AG04450 (cell line): ENCODE measurements around the gene BTG2. TPM values are rescaled to one million over a fixed set of nuclear protein-coding genes. Genes with fewer than 3 reads are reported as not detected.

Source experiments
- CTCF ChIA-PET: fragments of 300-600, 350-600 bp; formaldehyde crosslinking; extraction: SDS; loops from one replicate; lab custom pipeline; 2022; ENCODE audit warnings: antibody characterized with exemption, inconsistent platforms; lab: Charles Lee
- POLR2A ChIA-PET: fragments of 350-600 bp; formaldehyde crosslinking; extraction: SDS; loops from one replicate; lab custom pipeline; 2021; ENCODE audit warnings: antibody characterized with exemption, inconsistent platforms; lab: Yijun Ruan, JAX
- DNase-seq: peaks from one replicate; pipeline ENCODE4 v3.0.0-alpha.2; 2011; ENCODE audit warnings: low read depth, low spot score
- H3K27ac ChIP-seq: one replicate; pipeline ENCODE4 v1.5.1; 2012; ENCODE audit warnings: low read depth, low read length, control low read depth
- H3K27me3 ChIP-seq: one replicate; pipeline ENCODE4 v1.6.0; 2012; ENCODE audit warnings: low read length; ENCODE audit not compliant: control insufficient read depth, insufficient read depth
- H3K4me3 ChIP-seq: 2 replicates; pipeline ENCODE4 v1.5.1; 2011; ENCODE audit warnings: mild to moderate bottlenecking, low read depth, low read length, control low read depth
- H3K9me3 ChIP-seq: 2 replicates; pipeline ENCODE4 v1.5.1; 2012; ENCODE audit warnings: low read length; ENCODE audit not compliant: control insufficient read depth, insufficient read depth
- CTCF ChIP-seq: IDR thresholded peaks from 2 replicates; pipeline ENCODE4 v1.5.1; 2011; ENCODE audit warnings: low read depth, low read length, control low read depth, inconsistent platforms
- polyA plus RNA-seq: library from polyadenylated mRNA; depleted of rRNA; stranded (reverse); fragments of >200 nt; gene quantifications from 2 replicates; pipeline ENCODE4 v1.2.3, GENCODE V29; 2011

The BTG2 gene
- polyA plus RNA-seq, 1 experiment = 36.5 TPM

GRCh38 chr1:203290261-203291089, 14.8 kb upstream of the BTG2 start:
- no peak for TF ChIP-seq CTCF
- no peak overlapping the region for H3K27ac ChIP-seq
- DNase-seq = peak; percentile 47
- H3K9me3 ChIP-seq = no peaks in the 10 kb centered on the region
- CTCF ChIA-PET = interaction anchor here (1.3 kb wide), 2 partner anchors 18 to 23 kb away, joined by 4 to 6 read pairs; no protein-coding TSS in a partner anchor
- peaks cover 25% of the 10 kb centered on the region for H3K27me3 ChIP-seq
- POLR2A ChIA-PET = no interaction called here
- H3K4me3 ChIP-seq = peak overlapping the region; percentile 33

GRCh38 chr1:203291201-203292096, 13.9 kb upstream of the BTG2 start:
- TF ChIP-seq CTCF = no peak
- no peak overlapping the region for H3K4me3 ChIP-seq
- H3K9me3 ChIP-seq = no peaks in the 10 kb centered on the region
- ChIA-PET CTCF (interaction anchor here (1.3 kb wide), 2 partner anchors 19 to 24 kb away, joined by 4 to 6 read pairs; no protein-coding TSS in a partner anchor), POLR2A (interaction anchor here (0.6 kb wide), 2 partner anchors 36 to 182 kb away, joined by 3 to 4 read pairs; no protein-coding TSS in a partner anchor)
- DNase-seq = no peak
- peaks cover 19% of the 10 kb centered on the region for H3K27me3 ChIP-seq
- H3K27ac ChIP-seq = no peak overlapping the region

GRCh38 chr1:203295796-203296195, 9.5 kb upstream of the BTG2 start:
- Histone ChIP-seq H3K4me3 (no peak overlapping the region), H3K27me3 (peaks cover 34% of the 10 kb centered on the region), H3K27ac (no peak overlapping the region), H3K9me3 (no peaks in the 10 kb centered on the region)
- DNase-seq = no peak
- ChIA-PET CTCF (interaction anchor here (1.0 to 2.5 kb wide), 4 partner anchors 18 to 28 kb away, joined by 5 to 10 read pairs (median 8); no protein-coding TSS in a partner anchor), POLR2A (interaction anchor here (1.0 kb wide), 1 partner anchor 10 kb away, joined by 4 read pairs; no protein-coding TSS in a partner anchor)
- no peak for TF ChIP-seq CTCF

GRCh38 chr1:203296460-203297073, 8.8 kb upstream of the BTG2 start:
- ChIA-PET POLR2A (no interaction called here), CTCF (interaction anchor here (1.4 to 2.5 kb wide), 3 partner anchors 19 to 29 kb away, joined by 5 to 10 read pairs (median 10); no protein-coding TSS in a partner anchor)
- H3K4me3 ChIP-seq = no peak overlapping the region
- H3K27me3 ChIP-seq = peaks cover 37% of the 10 kb centered on the region
- no peak for TF ChIP-seq CTCF
- H3K9me3 ChIP-seq = no peaks in the 10 kb centered on the region
- DNase-seq = no peak
- H3K27ac ChIP-seq = no peak overlapping the region
